GM12874 (cell line): ENCODE data around the gene ARRB2.

ENCODE experiments used
- TF ChIP-seq, protein P1 (sequence below): IDR thresholded peaks from 2 replicates; pipeline ENCODE4 v1.5.1; 2011; ENCODE audit warnings: low read depth, mild to moderate bottlenecking, control low read depth, low read length, moderate library complexity; ENCODE audit not compliant: insufficient read depth

The ARRB2 gene

DNA sequence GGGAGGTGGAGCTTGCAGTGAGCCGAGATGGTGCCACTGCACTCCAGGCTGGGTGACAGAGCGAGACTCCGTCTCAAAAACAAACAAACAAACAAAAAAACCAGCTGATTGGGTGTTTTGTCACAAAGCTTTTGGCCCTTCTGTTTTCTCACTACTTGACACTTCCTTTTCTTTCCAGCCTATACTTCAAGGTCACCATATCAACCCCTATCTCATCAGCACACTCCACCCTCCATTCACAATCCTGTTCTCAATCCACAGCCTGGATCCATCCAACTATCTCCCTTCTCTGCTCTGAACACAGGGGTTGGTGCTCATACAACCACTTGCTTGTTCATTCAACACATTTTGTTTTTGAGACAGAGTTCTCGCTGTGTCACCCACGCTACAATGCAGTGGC, 14.2 kb downstream of the ARRB2 start:
- TF ChIP-seq, protein P1, sequence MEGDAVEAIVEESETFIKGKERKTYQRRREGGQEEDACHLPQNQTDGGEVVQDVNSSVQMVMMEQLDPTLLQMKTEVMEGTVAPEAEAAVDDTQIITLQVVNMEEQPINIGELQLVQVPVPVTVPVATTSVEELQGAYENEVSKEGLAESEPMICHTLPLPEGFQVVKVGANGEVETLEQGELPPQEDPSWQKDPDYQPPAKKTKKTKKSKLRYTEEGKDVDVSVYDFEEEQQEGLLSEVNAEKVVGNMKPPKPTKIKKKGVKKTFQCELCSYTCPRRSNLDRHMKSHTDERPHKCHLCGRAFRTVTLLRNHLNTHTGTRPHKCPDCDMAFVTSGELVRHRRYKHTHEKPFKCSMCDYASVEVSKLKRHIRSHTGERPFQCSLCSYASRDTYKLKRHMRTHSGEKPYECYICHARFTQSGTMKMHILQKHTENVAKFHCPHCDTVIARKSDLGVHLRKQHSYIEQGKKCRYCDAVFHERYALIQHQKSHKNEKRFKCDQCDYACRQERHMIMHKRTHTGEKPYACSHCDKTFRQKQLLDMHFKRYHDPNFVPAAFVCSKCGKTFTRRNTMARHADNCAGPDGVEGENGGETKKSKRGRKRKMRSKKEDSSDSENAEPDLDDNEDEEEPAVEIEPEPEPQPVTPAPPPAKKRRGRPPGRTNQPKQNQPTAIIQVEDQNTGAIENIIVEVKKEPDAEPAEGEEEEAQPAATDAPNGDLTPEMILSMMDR, result no peak

GRCh38 chr17:4725646-4726310, 15.3 kb downstream of the ARRB2 start:
- TF ChIP-seq, protein P1, result no peak

DNA sequence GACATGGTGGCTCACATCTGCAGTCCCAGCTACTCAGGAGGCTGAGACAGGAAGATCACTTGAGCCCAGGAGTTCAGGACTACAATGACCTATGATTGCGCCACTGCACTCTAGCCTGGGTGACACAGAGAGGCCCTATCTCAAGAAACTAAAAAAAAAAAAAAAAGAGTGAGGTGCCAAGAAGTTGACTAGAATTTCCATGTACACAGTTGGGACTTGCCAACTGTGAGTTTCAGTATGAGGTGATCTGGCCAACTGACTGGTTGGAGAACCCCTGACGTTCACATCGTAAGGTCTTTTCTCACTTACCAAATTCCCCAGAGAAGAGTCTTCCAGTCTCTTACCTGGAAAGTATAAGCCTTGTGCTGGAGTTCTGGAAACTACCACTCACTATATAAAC, 17.7 kb downstream of the ARRB2 start:
- TF ChIP-seq, protein P1, result no peak

- TF ChIP-seq, protein P1, result peak; percentile 58
Measured at GRCh38 chr17:4733073-4733531, 22.7 kb downstream of the ARRB2 start.

DNA sequence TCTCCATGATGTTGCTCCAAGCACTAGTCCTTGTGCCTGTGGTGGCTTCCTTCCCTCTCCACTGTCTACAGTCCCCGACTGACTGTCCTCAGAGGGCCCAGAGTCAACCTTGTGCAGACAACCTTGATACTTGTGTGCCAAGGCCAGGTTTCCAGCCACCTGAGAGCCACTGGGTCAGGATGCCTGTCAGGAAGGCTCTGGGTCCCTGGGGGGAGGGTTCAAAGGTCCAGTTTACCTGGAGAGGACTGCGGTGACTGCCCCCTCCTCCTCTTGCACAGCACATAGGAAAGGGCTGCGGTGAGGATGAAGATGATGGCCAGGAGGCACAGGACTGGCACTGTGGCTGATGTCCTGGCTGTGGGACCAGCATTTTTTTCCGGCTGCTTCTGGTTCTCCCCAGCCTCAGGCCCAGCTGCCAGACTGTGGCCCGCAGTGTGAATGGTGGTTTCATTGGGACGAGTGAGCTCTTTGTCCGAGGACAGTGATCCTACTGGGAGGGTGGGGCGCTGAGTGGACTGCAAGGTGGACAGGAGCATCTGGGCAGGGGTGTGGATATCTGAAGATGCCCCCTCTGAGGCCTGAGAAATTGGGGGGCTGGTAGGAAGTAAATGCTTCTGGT, 24.5 kb downstream of the ARRB2 start:
- TF ChIP-seq, protein P1, result no peak

GRCh38 chr17:4735876-4736651, 25.6 kb downstream of the ARRB2 start:
- TF ChIP-seq, protein P1, result no peak
